22Rv1 (cell line): ENCODE results near the gene TNS3.

Experiments
- H3K27ac ChIP-seq: fragments of 450-650 bp; 2 replicates; pipeline ENCODE4 v1.5.1; 2017
- ZFX ChIP-seq: fragments of 450-650 bp; IDR thresholded peaks from 2 replicates; pipeline ENCODE4 v1.6.1; 2017; ENCODE audit warnings: antibody characterized with exemption, borderline replicate concordance
- TF ChIP-seq, protein P1 (sequence below): fragments of 450-650 bp; IDR thresholded peaks from 2 replicates; pipeline ENCODE4 v1.5.1; 2017; ENCODE audit warnings: mild to moderate bottlenecking

Gene TNS3

DNA sequence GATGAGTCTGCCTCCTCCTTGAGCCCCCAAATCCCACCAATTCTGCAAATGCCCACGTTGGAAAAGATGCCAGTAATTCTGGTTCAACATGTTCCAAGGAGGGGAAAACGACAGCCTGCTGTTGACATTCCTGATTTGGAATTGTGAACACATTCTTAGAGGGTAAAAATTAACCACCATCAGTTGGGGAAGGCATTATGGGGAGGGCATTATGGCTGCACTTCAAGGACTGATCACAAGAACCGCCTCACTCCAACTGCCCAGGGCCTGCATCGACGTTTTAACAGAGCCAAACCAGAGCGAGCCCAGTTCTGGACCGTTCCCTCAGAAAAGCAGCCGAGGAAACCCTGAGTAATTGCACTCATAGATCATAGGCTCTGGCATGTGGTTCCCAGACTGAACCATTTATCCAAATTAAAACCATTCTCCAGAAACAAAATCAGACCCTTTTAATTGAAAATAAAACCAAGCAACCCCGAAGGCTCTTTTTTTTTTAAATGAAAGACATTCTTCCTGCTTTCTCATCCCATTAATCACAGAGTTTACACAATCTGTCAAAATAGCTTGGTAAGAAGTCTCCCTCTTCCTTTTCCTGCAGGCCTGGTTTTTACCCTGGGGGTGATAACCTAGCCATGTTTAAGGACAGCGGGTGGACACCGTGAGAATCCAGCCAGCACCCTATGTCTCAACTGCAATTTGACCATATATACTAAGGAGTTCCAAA, 8.0 kb downstream of the TNS3 start:
- TF ChIP-seq ZFX = no peak
- TF ChIP-seq, protein P1, sequence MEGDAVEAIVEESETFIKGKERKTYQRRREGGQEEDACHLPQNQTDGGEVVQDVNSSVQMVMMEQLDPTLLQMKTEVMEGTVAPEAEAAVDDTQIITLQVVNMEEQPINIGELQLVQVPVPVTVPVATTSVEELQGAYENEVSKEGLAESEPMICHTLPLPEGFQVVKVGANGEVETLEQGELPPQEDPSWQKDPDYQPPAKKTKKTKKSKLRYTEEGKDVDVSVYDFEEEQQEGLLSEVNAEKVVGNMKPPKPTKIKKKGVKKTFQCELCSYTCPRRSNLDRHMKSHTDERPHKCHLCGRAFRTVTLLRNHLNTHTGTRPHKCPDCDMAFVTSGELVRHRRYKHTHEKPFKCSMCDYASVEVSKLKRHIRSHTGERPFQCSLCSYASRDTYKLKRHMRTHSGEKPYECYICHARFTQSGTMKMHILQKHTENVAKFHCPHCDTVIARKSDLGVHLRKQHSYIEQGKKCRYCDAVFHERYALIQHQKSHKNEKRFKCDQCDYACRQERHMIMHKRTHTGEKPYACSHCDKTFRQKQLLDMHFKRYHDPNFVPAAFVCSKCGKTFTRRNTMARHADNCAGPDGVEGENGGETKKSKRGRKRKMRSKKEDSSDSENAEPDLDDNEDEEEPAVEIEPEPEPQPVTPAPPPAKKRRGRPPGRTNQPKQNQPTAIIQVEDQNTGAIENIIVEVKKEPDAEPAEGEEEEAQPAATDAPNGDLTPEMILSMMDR = no peak
- H3K27ac ChIP-seq = no peak overlapping the region

DNA sequence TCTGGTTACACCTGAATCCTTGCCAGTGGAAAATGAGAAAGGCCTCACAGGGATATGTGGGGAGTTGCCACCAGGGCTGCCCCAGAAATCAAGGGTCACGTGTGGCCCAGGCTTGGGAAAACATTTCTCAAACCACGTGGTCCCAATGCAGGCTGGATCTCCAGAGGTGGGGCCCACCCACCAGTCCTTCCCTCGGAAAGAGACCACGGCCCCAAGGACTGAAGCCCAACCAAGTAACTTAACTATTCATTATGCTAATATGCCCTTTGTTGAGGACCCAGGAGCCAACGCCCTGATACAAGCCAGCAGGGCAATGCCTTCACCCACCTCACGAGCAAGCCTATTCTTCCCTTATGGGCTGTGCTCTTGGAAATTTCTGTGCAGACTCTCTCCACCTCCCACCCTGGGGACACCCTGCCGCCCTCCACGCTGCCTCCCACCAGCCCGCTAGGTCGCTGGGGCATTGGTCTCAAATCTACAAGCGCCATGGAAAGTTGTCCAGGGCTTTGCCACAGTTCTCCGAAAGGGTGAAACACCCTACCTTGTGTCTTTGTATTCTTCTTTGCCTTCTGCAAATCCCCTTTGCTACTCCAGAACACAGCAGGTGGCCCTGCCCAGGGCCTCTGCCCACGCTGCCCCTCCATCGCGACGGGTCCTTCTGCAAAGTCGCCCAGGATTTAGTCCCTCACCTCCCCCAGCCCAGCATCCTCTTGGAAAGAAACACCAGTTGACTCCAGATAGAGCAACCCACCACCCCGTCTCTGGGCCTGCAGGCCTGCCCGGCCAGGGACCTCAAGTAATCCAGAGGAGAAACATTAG, 8.8 kb downstream of the TNS3 start:
- no peak for TF ChIP-seq ZFX
- TF ChIP-seq, protein P1 = no peak
- H3K27ac ChIP-seq = no peak overlapping the region

DNA sequence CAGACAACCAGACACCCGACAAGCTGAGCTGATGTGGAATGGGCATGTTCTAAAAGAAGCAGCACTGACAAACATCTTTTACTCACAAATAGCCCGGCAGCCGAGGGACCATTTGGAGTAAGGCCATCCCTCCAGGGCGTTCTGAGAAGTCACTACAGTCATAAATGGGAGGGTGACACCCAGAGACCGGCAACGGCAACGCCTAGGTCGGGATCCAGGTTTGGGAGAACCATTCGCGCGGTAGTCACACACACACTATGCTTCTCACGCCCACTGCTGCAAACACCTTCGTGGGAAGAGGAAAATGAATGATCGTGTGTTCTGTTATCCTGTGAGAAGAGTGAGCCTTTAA, 9.8 kb downstream of the TNS3 start:
- no peak overlapping the region for H3K27ac ChIP-seq
- TF ChIP-seq, protein P1 = no peak
- no peak for TF ChIP-seq ZFX

DNA sequence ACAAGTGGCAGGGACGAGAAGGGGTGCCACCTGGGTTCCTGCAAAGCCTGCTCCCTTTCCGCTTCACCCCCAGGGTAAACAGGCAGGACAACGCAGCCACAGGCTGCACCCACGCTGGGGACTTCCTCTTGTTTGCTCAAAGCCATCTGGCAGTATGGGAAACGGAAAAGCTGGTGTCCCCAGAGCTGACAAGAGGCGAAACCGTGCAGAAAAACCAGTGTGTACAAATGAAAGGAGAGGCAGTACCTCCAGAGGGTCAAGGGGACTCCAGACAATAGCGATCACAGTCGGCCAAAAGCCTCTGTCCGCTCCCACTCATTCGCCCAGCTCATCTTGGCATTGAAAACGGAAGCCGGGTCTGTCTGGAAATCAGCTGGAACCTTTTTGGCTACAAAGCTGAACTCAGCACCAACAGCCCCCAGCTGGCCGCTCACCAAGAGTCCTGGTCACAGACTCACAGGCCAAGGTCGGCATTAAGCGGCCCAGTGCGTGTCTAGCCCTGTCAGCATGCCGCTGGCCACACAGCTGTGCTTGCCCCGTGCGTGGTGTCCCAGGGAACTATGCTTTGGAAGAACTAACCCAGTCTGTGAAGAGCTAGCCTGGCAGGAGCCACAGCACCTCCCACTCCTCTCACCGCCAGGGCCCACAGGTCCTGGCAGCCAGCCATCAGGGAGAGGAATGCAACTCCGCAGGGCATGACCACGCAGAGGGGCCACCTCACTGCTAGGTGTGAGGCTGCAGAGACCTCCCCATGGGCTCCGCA, 10.4 kb downstream of the TNS3 start:
- TF ChIP-seq, protein P1 = no peak
- no peak for TF ChIP-seq ZFX
- no peak overlapping the region for H3K27ac ChIP-seq

DNA sequence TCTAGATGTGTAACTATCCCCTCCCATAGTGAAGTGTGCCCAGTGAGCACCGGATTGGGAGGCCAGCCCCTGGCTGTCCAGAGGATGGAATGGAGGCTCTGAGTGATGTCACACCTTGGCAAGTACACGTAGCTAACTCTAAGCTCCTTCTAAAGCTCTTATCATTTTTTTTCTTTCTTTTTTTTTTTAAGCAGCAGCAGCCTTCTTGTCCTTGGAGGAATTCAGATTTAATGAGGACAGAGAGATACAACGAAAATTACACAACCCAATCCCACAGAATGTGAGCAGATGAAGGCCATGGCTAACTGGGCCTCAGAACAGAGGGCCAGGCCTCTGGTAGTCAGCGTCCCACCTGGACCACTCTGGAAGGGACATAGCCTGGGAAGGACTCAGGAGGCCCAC, 11.3 kb downstream of the TNS3 start:
- H3K27ac ChIP-seq = no peak overlapping the region
- no peak for TF ChIP-seq ZFX
- TF ChIP-seq, protein P1 = no peak

DNA sequence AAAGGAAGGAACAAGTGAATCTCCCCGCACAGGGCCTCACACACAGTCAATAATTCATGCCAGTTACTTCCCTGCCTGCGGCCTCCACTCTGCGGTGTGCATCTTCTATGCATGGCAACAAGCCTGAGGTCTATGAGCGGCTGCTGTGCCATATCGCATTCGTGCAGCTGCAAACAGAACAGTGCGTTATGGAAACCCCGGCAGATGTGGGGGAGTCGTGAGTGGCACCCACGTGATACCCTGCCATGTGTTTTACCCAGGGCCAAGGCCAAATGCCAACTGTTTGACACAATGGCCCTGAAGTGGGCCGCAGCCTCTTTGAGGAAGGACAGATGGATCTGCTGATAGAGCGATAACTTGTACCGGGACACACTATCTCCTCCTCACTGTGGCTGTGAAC, 13.4 kb downstream of the TNS3 start:
- TF ChIP-seq, protein P1 = no peak
- TF ChIP-seq ZFX = no peak
- no peak overlapping the region for H3K27ac ChIP-seq
